Measurements from ENCODE around the gene GPR78. TPM values are rescaled to one million over a fixed set of nuclear protein-coding genes. Genes with fewer than 3 reads are reported as not detected.

GPR78 gene
- polyA plus RNA-seq, 3 donors, result not detected

- no peaks in the 10 kb centered on the region for H3K36me3 ChIP-seq (replicated peaks in 1 of 2; ENCODE audit: control insufficient read depth in 1 of 2, insufficient read depth in 2 of 2, low read length in 2 of 2)
- no peaks in the 10 kb centered on the region for H3K27me3 ChIP-seq (ENCODE audit: control insufficient read depth in 2 of 2, insufficient read depth in 2 of 2, low read length in 2 of 2)
- 88% methylated on average over 9 of the region's 15 CpGs for WGBS (ENCODE audit: insufficient coverage)
- H3K4me3 ChIP-seq (replicated peaks in 1 of 3; ENCODE audit: low read depth in 2 of 3, low read length in 3 of 3), result no peak overlapping the region
- H3K36me3 Mint-ChIP-seq, result no peaks in the 10 kb centered on the region
- peaks cover 2 to 7% of the 10 kb centered on the region in 2 donors for H3K4me1 ChIP-seq (ENCODE audit: control insufficient read depth in 1 of 2, insufficient read depth in 2 of 2, low read length in 2 of 2)
- intact Hi-C loops (cut with micrococcal nuclease), result no loop called here
- TF ChIP-seq, protein P1, sequence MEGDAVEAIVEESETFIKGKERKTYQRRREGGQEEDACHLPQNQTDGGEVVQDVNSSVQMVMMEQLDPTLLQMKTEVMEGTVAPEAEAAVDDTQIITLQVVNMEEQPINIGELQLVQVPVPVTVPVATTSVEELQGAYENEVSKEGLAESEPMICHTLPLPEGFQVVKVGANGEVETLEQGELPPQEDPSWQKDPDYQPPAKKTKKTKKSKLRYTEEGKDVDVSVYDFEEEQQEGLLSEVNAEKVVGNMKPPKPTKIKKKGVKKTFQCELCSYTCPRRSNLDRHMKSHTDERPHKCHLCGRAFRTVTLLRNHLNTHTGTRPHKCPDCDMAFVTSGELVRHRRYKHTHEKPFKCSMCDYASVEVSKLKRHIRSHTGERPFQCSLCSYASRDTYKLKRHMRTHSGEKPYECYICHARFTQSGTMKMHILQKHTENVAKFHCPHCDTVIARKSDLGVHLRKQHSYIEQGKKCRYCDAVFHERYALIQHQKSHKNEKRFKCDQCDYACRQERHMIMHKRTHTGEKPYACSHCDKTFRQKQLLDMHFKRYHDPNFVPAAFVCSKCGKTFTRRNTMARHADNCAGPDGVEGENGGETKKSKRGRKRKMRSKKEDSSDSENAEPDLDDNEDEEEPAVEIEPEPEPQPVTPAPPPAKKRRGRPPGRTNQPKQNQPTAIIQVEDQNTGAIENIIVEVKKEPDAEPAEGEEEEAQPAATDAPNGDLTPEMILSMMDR (IDR thresholded peaks at IDR 0.05), result no peak
- peaks cover 0 to 2% (median 0%) of the 10 kb centered on the region in 3 donors for H3K27me3 Mint-ChIP-seq (ENCODE audit: low read depth in 3 of 3)
- no peak overlapping the region for H2AFZ ChIP-seq (ENCODE audit: insufficient read depth, low read depth, low read length, poor library complexity, severe bottlenecking)
- no peaks in the 10 kb centered on the region for H3K79me2 ChIP-seq (ENCODE audit: insufficient read depth, low read length)
- H3K27ac Mint-ChIP-seq, result no peak overlapping the region
- H3K4me3 Mint-ChIP-seq, result no peak overlapping the region
- no peak for DNase-seq
- peaks cover 4 to 12% of the 10 kb centered on the region in 2 donors for H3K9me3 ChIP-seq (replicated peaks in 1 of 2; ENCODE audit: control insufficient read depth in 1 of 2, insufficient read depth in 1 of 2, low read length in 2 of 2)
- H3K4me1 Mint-ChIP-seq, result peaks cover 7% of the 10 kb centered on the region
- H3K27ac ChIP-seq (ENCODE audit: low read depth in 1 of 2, low read length in 2 of 2), result no peak overlapping the region
- no peak overlapping the region for H3K4me2 ChIP-seq (replicated peaks; ENCODE audit: extremely low read depth, low read length, poor library complexity, severe bottlenecking)
- peaks cover 4 to 16% (median 11%) of the 10 kb centered on the region in 7 donors for H3K9me3 Mint-ChIP-seq
- H4K20me1 ChIP-seq (ENCODE audit: insufficient read depth, low read length), result no peaks in the 10 kb centered on the region
- H3K9ac ChIP-seq (ENCODE audit: insufficient read depth, low read length, poor library complexity, severe bottlenecking), result no peak overlapping the region
These were observed 41.3 kb upstream of the GPR78 start for GRCh38 chr4:8538703-8539567.

DNA sequence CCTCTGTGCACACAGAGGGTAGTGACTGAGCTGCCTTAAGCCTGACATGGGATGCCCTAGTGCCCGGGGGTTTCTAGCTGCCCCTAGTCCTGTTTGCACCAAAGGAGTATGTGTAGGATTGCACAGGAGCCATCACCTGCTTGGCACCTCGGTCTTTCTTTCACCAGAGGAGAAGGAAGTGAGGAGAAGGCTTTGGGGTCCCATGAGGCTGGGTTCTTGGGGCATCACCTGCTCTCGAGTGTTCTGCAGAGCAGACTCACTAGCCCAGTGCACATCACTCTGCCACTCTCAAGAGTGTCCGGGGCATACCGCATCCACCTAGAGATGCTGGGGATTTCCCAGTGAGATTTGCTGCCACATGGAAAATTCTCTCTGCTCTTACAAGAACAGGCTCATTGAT is 40.5 kb upstream of the GPR78 start:
- Mint-ChIP-seq H3K27ac (no peak overlapping the region), H3K4me1 (peaks cover 7% of the 10 kb centered on the region), H3K27me3 (ENCODE audit: low read depth in 3 of 3) (peaks cover 0 to 6% (median 2%) of the 10 kb centered on the region in 3 donors), H3K36me3 (no peaks in the 10 kb centered on the region), H3K9me3 (peaks cover under 1 to 13% (median 7%) of the 10 kb centered on the region in 7 donors), H3K4me3 (no peak overlapping the region)
- WGBS (ENCODE audit: insufficient coverage), result 92% methylated on average over 2 of the region's 5 CpGs
- no peaks in the 10 kb centered on the region for H4K20me1 ChIP-seq (ENCODE audit: insufficient read depth, low read length)
- no peak overlapping the region for H2AFZ ChIP-seq (ENCODE audit: insufficient read depth, low read depth, low read length, poor library complexity, severe bottlenecking)
- intact Hi-C loops (cut with micrococcal nuclease), result no loop called here
- no peaks in the 10 kb centered on the region for H3K36me3 ChIP-seq (replicated peaks in 1 of 2; ENCODE audit: control insufficient read depth in 1 of 2, insufficient read depth in 2 of 2, low read length in 2 of 2)
- no peak overlapping the region for H3K9ac ChIP-seq (ENCODE audit: insufficient read depth, low read length, poor library complexity, severe bottlenecking)
- no peak overlapping the region for H3K4me2 ChIP-seq (replicated peaks; ENCODE audit: extremely low read depth, low read length, poor library complexity, severe bottlenecking)
- peaks cover 2 to 7% of the 10 kb centered on the region in 2 donors for H3K4me1 ChIP-seq (ENCODE audit: control insufficient read depth in 1 of 2, insufficient read depth in 2 of 2, low read length in 2 of 2)
- no peak for DNase-seq
- H3K9me3 ChIP-seq (replicated peaks in 1 of 2; ENCODE audit: control insufficient read depth in 1 of 2, insufficient read depth in 1 of 2, low read length in 2 of 2), result peaks cover 4 to 12% of the 10 kb centered on the region in 2 donors
- no peaks in the 10 kb centered on the region for H3K79me2 ChIP-seq (ENCODE audit: insufficient read depth, low read length)
- H3K27me3 ChIP-seq (ENCODE audit: control insufficient read depth in 2 of 2, insufficient read depth in 2 of 2, low read length in 2 of 2), result no peaks in the 10 kb centered on the region
- TF ChIP-seq, protein P1 (IDR thresholded peaks at IDR 0.05), result no peak
- no peak overlapping the region for H3K27ac ChIP-seq (ENCODE audit: low read depth in 1 of 2, low read length in 2 of 2)
- H3K4me3 ChIP-seq (replicated peaks in 1 of 3; ENCODE audit: low read depth in 2 of 3, low read length in 3 of 3), result no peak overlapping the region
